Hepatocyte (in vitro differentiated cells): ENCODE results near the gene CLDN15. TPM values are rescaled to one million over a fixed set of nuclear protein-coding genes. Genes with fewer than 3 reads are reported as not detected.

Source experiments
- DNase-seq: peaks from one replicate; pipeline ENCODE4 v3.0.0-alpha.2; 2016; ENCODE audit warnings: low spot score
- H2AFZ ChIP-seq: fragments of 200-600 bp; sonication (generic); 2 replicates; pipeline ENCODE4 v1.6.0; 2016; ENCODE audit warnings: antibody characterized with exemption, mild to moderate bottlenecking
- H3K27ac ChIP-seq: fragments of 200-600 bp; sonication (generic); 2 replicates; pipeline ENCODE4 v1.5.1; 2016; ENCODE audit warnings: mild to moderate bottlenecking
- H3K27me3 ChIP-seq: fragments of 200-600 bp; sonication (generic); 2 replicates; pipeline ENCODE4 v1.6.1; 2016
- H3K36me3 ChIP-seq: fragments of 200-600 bp; sonication (generic); replicated peaks from 2 replicates; pipeline ENCODE4 v1.5.1; 2016; ENCODE audit warnings: low read depth; ENCODE audit not compliant: insufficient read depth
- H3K4me1 ChIP-seq: fragments of 200-600 bp; sonication (generic); 2 replicates; pipeline ENCODE4 v1.5.1; 2016; ENCODE audit warnings: mild to moderate bottlenecking, moderate library complexity; ENCODE audit not compliant: insufficient read depth
- H3K4me2 ChIP-seq: fragments of 200-600 bp; sonication (generic); 2 replicates; pipeline ENCODE4 v1.6.0; 2016
- H3K4me3 ChIP-seq: fragments of 200-600 bp; sonication (generic); 2 replicates; pipeline ENCODE4 v1.5.1; 2016; ENCODE audit warnings: mild to moderate bottlenecking
- H3K79me2 ChIP-seq: fragments of 200-600 bp; sonication (generic); 2 replicates; pipeline ENCODE4 v1.6.0; 2017; ENCODE audit warnings: mild to moderate bottlenecking
- H3K9me2 ChIP-seq: fragments of 200-600 bp; sonication (generic); replicated peaks from 2 replicates; pipeline ENCODE4 v1.6.0; 2017; ENCODE audit warnings: mild to moderate bottlenecking; ENCODE audit not compliant: insufficient read depth
- H3K9me3 ChIP-seq: fragments of 200-600 bp; sonication (generic); 2 replicates; pipeline ENCODE4 v1.5.1; 2016; ENCODE audit warnings: low read depth, mild to moderate bottlenecking
- H4K20me1 ChIP-seq: fragments of 200-600 bp; sonication (generic); 2 replicates; pipeline ENCODE4 v1.6.0; 2016; ENCODE audit warnings: mild to moderate bottlenecking; ENCODE audit not compliant: insufficient read depth, poor library complexity, severe bottlenecking
- EZH2 ChIP-seq: fragments of 200-600 bp; sonication (generic); IDR thresholded peaks from 2 replicates; pipeline ENCODE4 v1.6.1; 2016; ENCODE audit warnings: antibody characterized with exemption, mild to moderate bottlenecking, borderline replicate concordance
- EZH2phosphoT487 ChIP-seq: fragments of 200-600 bp; sonication (generic); IDR thresholded peaks from one replicate; pipeline ENCODE4 v1.6.1; 2018; ENCODE audit warnings: antibody characterized with exemption, mild to moderate bottlenecking, low read depth, moderate library complexity; ENCODE audit not compliant: unreplicated experiment, severe bottlenecking
- WGBS: methylation state at CpG from one replicate; pipeline ENCODE4 v1.1.6; 2016; ENCODE audit warnings: low lambda C conversion rate; ENCODE audit errors: missing lambda C conversion rate; 5-methylcytosine and 5-hydroxymethylcytosine counted together
- polyA plus RNA-seq: library from polyadenylated mRNA; unstranded; fragments of >200 nt; fragmentation: Nextera tagmentation; extraction: Ambion mirVana; gene quantifications from 2 replicates; pipeline ENCODE4 v1.2.1, GENCODE V29; 2016
- total RNA-seq: library from RNA; depleted of rRNA; stranded (reverse); fragments of >200 nt; gene quantifications from 2 replicates; pipeline ENCODE4 v1.2.3, GENCODE V29; 2014
- TF ChIP-seq, protein P1 (sequence below): fragments of 200-600 bp; sonication (generic); IDR thresholded peaks from 2 replicates; pipeline ENCODE4 v1.5.1; 2016; ENCODE audit warnings: antibody characterized with exemption, mild to moderate bottlenecking; ENCODE audit not compliant: poor library complexity

CLDN15 gene
- total and polyA plus RNA-seq, 2 experiments from 2014 or later = 14.3 to 25.7 TPM

DNA sequence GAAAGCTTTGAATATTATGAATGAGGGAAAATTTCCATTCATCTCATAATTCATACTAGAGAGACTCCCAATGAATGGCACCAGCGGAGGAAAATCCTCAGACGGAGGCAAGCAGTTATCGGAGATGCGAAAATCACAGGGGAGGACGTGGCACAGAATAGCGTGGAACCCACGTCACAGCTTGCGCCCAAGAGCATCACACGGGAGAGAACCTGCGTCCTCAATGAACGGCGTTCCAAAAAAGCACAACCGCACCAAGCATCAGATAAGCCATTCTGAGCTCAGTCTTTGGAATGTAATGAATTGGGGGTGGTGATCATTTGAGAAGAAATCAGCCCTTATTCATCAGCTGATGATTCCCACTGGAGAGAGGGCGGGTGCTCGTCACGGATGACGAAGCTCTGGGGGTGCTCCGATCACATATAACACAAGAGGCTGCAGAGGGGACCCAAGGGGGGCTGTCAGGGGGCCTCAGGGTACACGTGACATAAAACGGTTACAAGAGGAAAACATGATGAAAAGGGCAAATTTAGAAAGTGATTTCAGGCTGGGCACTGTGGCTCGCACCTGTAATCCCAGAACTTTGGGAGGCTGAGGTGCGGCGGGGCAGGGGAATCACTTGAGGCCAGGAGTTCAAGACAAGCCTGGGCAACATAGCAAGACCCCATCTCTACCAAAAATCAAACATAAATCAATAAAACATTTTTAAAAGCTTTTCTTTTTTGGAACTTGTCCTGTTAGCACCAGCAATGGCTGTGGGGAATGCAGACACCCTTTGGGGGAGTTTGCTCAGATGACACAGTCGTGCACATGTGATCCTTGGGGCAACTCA lies 41.1 kb upstream of the CLDN15 start:
- TF ChIP-seq EZH2phosphoT487 (no peak), EZH2 (no peak)
- TF ChIP-seq, protein P1, sequence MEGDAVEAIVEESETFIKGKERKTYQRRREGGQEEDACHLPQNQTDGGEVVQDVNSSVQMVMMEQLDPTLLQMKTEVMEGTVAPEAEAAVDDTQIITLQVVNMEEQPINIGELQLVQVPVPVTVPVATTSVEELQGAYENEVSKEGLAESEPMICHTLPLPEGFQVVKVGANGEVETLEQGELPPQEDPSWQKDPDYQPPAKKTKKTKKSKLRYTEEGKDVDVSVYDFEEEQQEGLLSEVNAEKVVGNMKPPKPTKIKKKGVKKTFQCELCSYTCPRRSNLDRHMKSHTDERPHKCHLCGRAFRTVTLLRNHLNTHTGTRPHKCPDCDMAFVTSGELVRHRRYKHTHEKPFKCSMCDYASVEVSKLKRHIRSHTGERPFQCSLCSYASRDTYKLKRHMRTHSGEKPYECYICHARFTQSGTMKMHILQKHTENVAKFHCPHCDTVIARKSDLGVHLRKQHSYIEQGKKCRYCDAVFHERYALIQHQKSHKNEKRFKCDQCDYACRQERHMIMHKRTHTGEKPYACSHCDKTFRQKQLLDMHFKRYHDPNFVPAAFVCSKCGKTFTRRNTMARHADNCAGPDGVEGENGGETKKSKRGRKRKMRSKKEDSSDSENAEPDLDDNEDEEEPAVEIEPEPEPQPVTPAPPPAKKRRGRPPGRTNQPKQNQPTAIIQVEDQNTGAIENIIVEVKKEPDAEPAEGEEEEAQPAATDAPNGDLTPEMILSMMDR = no peak

DNA sequence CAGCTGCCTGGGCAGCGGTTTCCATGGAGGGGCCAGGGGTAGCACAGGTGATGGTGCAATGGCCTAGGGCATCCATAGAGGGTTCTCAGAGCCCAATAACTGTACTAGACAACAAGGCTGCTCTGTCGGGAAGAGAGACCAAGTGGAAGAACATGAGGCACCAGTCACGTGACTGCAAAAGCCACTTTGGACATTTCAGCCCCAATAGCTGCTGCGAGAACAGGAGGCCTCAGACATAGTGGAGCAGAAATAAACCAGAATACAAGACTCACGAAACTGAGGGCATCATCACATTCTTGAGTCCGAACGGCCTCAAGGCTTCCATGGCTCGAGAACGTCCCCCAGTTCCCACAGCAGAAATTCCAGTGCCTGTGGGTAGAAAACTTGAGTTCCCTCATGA lies 39.6 kb upstream of the CLDN15 start:
- Histone ChIP-seq H3K36me3 (no peaks in the 10 kb centered on the region), H2AFZ (no peak overlapping the region), H3K4me3 (no peak overlapping the region), H3K9me3 (no peaks in the 10 kb centered on the region), H3K9me2 (no peaks in the 10 kb centered on the region), H3K4me2 (no peak overlapping the region), H3K79me2 (no peaks in the 10 kb centered on the region), H4K20me1 (no peaks in the 10 kb centered on the region), H3K4me1 (no peaks in the 10 kb centered on the region), H3K27ac (no peak overlapping the region), H3K27me3 (no peaks in the 10 kb centered on the region)
- 63% methylated on average over 9 of the region's 9 CpGs for WGBS
- no peak for TF ChIP-seq EZH2phosphoT487
- TF ChIP-seq, protein P1 = no peak
- no peak for TF ChIP-seq EZH2
- DNase-seq = no peak

More for the DNA sequence above, 41.1 kb upstream of the CLDN15 start:
- H3K9me3 ChIP-seq = no peaks in the 10 kb centered on the region
- DNase-seq = no peak
- no peaks in the 10 kb centered on the region for H3K27me3 ChIP-seq
- no peaks in the 10 kb centered on the region for H3K36me3 ChIP-seq
- no peak overlapping the region for H3K27ac ChIP-seq
- H3K79me2 ChIP-seq = no peaks in the 10 kb centered on the region
- no peak overlapping the region for H3K4me2 ChIP-seq
- H3K4me3 ChIP-seq = no peak overlapping the region
- H2AFZ ChIP-seq = no peak overlapping the region
- no peaks in the 10 kb centered on the region for H4K20me1 ChIP-seq
- H3K4me1 ChIP-seq = no peaks in the 10 kb centered on the region
- WGBS = 95% methylated on average over 24 of the region's 24 CpGs
- H3K9me2 ChIP-seq = no peaks in the 10 kb centered on the region

DNA sequence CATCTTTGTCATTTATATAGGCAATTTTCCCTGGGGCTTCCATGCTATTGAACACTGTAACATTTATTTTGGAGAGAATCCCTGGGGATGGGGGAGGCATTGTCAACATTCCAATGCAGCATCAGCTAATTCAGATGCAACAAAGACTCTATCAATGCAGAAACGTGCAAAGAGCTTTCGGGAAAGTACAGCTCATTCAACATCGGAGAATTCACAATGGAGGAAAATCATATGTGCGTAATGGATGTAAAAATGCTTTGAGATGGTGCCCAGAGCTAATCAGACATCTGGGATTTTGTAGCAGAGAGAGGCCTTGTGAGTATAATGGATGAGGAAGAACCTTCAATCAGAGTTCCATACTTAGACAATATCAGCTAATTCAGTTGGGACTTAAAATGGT lies 35.6 kb upstream of the CLDN15 start:
- WGBS = 53% methylated on average over 4 of the region's 4 CpGs
- TF ChIP-seq EZH2phosphoT487 (no peak), EZH2 (no peak)
- TF ChIP-seq, protein P1 = no peak
- no peaks in the 10 kb centered on the region for H3K4me1 ChIP-seq
- no peaks in the 10 kb centered on the region for H3K9me3 ChIP-seq
- no peak for DNase-seq
- no peak overlapping the region for H2AFZ ChIP-seq
- H3K9me2 ChIP-seq = no peaks in the 10 kb centered on the region
- no peaks in the 10 kb centered on the region for H3K36me3 ChIP-seq
- no peaks in the 10 kb centered on the region for H3K27me3 ChIP-seq
- no peak overlapping the region for H3K27ac ChIP-seq
- no peak overlapping the region for H3K4me3 ChIP-seq
- no peaks in the 10 kb centered on the region for H3K79me2 ChIP-seq
- H3K4me2 ChIP-seq = no peak overlapping the region
- no peaks in the 10 kb centered on the region for H4K20me1 ChIP-seq
